ENCODE data around the gene CGB8.

- TF ChIP-seq SIN3A (IDR thresholded peaks at IDR 0.05; ENCODE audit: borderline replicate concordance, insufficient read depth, low read length), result no peak
- TF ChIP-seq FOXP2 (optimal IDR thresholded peaks at IDR 0.05; ENCODE audit: borderline replicate concordance, extremely low read depth, extremely low read length, insufficient read depth), result no peak
- no peak; the same call in 1 of the 2 replicates for TF ChIP-seq POLR2AphosphoS5 (IDR thresholded peaks at IDR 0.05; ENCODE audit: low read depth, low read length)
Observed at GRCh38 chr19:49017041-49017665, 31.8 kb downstream of the CGB8 start, which contains the start of gene LHB.

Data from PFSK-1 (cell line).